HepG2 (cell line): ENCODE data around the gene NIPAL1. TPM values are rescaled to one million over a fixed set of nuclear protein-coding genes. Genes with fewer than 3 reads are reported as not detected.

Experiments used
- ATAC-seq: fragments of 200-7000 bp; cut with Tn5 transposase; 3 replicates; pipeline ENCODE4 v1.9.1; 2020; ENCODE audit warnings: mild to moderate bottlenecking, moderate library complexity
- BruUV-seq: library from RNA; stranded (reverse); fragments of 400-500 nt; replicated peaks from 2 replicates; lab custom pipeline; 2021; lab: Mats Ljungman, UMichigan
- CTCF ChIA-PET: fragments of 300-600 bp; formaldehyde crosslinking; extraction: SDS; loops from one replicate; lab custom pipeline; 2021; ENCODE audit warnings: low total read pairs, inconsistent platforms, low intra/inter-chr PET ratio; lab: Yijun Ruan, JAX
- POLR2A ChIA-PET: fragments of 350-600 bp; sonication (Branson Sonifier 250); formaldehyde crosslinking; loops from one replicate; lab custom pipeline; 2020; ENCODE audit warnings: antibody characterized with exemption, inconsistent platforms; lab: Yijun Ruan, JAX
- DNase-seq: peaks from one replicate; pipeline ENCODE4 v3.0.0-alpha.2; 2015; ENCODE audit warnings: low spot score
- FAIRE-seq: peaks from 3 replicates; lab custom pipeline; 2011; peaks lifted over from hg19 to GRCh38; lab: Jason Lieb, UNC
- H2AFZ ChIP-seq: one replicate; pipeline ENCODE4 v1.6.1; 2011; ENCODE audit warnings: low read length, inconsistent platforms
- H3K27ac ChIP-seq: fragments of 300-600 bp; 3 replicates; pipeline ENCODE4 v1.8.0; 2011; ENCODE audit warnings: mixed run types, mild to moderate bottlenecking, mixed read lengths, low read length, inconsistent platforms; ENCODE audit not compliant: insufficient read depth; ENCODE audit errors: extremely low read length
- H3K27me3 ChIP-seq, 2 experiments: fragments of 200-600 bp in 1 of 2; 2 replicates in 1 of 2; 3 replicates in 1 of 2; pipeline versions ENCODE4 v1.6.0 to v1.8.0; 2011; ENCODE audit warnings: low read length in 2 of 2, mild to moderate bottlenecking in 2 of 2, moderate library complexity in 2 of 2, inconsistent platforms in 1 of 2; ENCODE audit not compliant: insufficient read depth in 2 of 2, control insufficient read depth in 1 of 2
- H3K36me3 ChIP-seq, 2 experiments: fragments of 200-600 bp in 1 of 2; replicated peaks in 1 of 2; 2 replicates in 1 of 2; 3 replicates in 1 of 2; pipeline versions ENCODE4 v1.5.1 to v1.8.0; 2011; ENCODE audit warnings: low read length in 2 of 2, inconsistent platforms in 1 of 2; ENCODE audit not compliant: insufficient read depth in 2 of 2, control insufficient read depth in 1 of 2
- H3K4me1 ChIP-seq: 2 replicates; pipeline ENCODE4 v1.5.1; 2012; ENCODE audit warnings: low read length, inconsistent platforms; ENCODE audit not compliant: insufficient read depth
- H3K4me2 ChIP-seq: 2 replicates; pipeline ENCODE4 v1.6.0; 2011; ENCODE audit warnings: low read depth, low read length, inconsistent platforms
- H3K4me3 ChIP-seq, 3 experiments: fragments of 200-600 bp in 1 of 3; sonication (generic), shearing (Covaris generic) in 1 of 3; replicated peaks in 1 of 3; 2 replicates each; pipeline ENCODE4 v1.5.1; 2011 to 2016; ENCODE audit warnings: low read length in 3 of 3, inconsistent platforms in 2 of 3, low read depth in 2 of 3, mild to moderate bottlenecking in 2 of 3, control low read depth in 1 of 3, mixed read lengths in 1 of 3; ENCODE audit not compliant: insufficient read depth in 1 of 3
- H3K79me2 ChIP-seq: one replicate; pipeline ENCODE4 v1.6.1; 2011; ENCODE audit warnings: low read length, inconsistent platforms; ENCODE audit not compliant: insufficient read depth
- H3K9ac ChIP-seq: 2 replicates; pipeline ENCODE4 v1.6.0; 2011; ENCODE audit warnings: mild to moderate bottlenecking, low read depth, low read length, inconsistent platforms; ENCODE audit not compliant: insufficient read depth
- H3K9me3 ChIP-seq: 2 replicates; pipeline ENCODE4 v1.5.1; 2012; ENCODE audit warnings: mild to moderate bottlenecking, low read length
- H4K20me1 ChIP-seq: 2 replicates; pipeline ENCODE4 v1.6.0; 2011; ENCODE audit warnings: inconsistent platforms, mild to moderate bottlenecking, low read length, moderate library complexity; ENCODE audit not compliant: insufficient read depth
- IRF2 ChIP-seq: IDR thresholded peaks from 2 replicates; pipeline ENCODE4 v1.6.1; 2018; ENCODE audit warnings: missing genetic modification reagents, missing compliant biosample characterization
- MBD4 ChIP-seq: IDR thresholded peaks from 2 replicates; pipeline ENCODE4 v1.6.1; 2012; ENCODE audit warnings: low read length, inconsistent platforms, borderline replicate concordance
- MXD4 ChIP-seq: IDR thresholded peaks from 2 replicates; pipeline ENCODE4 v1.6.1; 2016; ENCODE audit warnings: mild to moderate bottlenecking, missing biosample characterization, missing genetic modification reagents
- ZNF326 ChIP-seq: sonication (generic); formaldehyde crosslinking; IDR thresholded peaks from 2 replicates; pipeline ENCODE4 v1.4.0; 2020; ENCODE audit warnings: missing genetic modification reagents, borderline replicate concordance
- ZNF557 ChIP-seq: sonication (generic); formaldehyde crosslinking; IDR thresholded peaks from 2 replicates; pipeline ENCODE4 v1.4.0; 2020; ENCODE audit warnings: missing genetic modification reagents
- WGBS: methylation state at CpG from one replicate; pipeline ENCODE4 v1.1.6; 2017; ENCODE audit warnings: low lambda C conversion rate; 5-methylcytosine and 5-hydroxymethylcytosine counted together
- in situ Hi-C: cut with HindIII; loops from 2 replicates; pipeline ENCODE4 v1.10.0; 2017; ENCODE audit warnings: low pct_unique_long_range_greater_than_20kb; ENCODE audit not compliant: extremely low pct_ligation_motif_present
- intact Hi-C: fragments of 100-400 bp; cut with micrococcal nuclease; formaldehyde crosslinking; loops from one replicate; pipeline ENCODE4 v1.10.0; 2022; ENCODE audit not compliant: unreplicated experiment
- polyA plus RNA-seq, 8 experiments: library from polyadenylated mRNA; depleted of rRNA in 3 of 8; stranded (reverse) in 7 of 8; unstranded in 1 of 8; fragments of >200 nt; fragmentation: Illumina TruSeq in 4 of 8; extraction: Trizol in 4 of 8; gene quantifications; 2 replicates each; pipeline versions ENCODE4 v1.2.1 to v1.2.3, GENCODE V29; 2011 to 2016; ENCODE audit warnings: low read depth in 4 of 8, missing spikeins in 1 of 8, mixed read lengths in 1 of 8; ENCODE audit not compliant: insufficient read depth in 1 of 8
- total RNA-seq, 5 experiments: library from RNA; depleted of rRNA; stranded (reverse); fragments of >200 nt; fragmentation: Illumina TruSeq; extraction: Trizol; gene quantifications; 2 replicates each; pipeline ENCODE4 v1.2.3, GENCODE V29; 2016; ENCODE audit warnings: low read depth in 1 of 5
- TF ChIP-seq, protein P1 (sequence below): sonication (generic); formaldehyde crosslinking; conservative IDR thresholded peaks from 2 replicates; pipeline ENCODE4 v1.8.0; 2022; ENCODE audit warnings: mild to moderate bottlenecking, moderate library complexity, missing genetic modification reagents
- TF ChIP-seq, protein P2 (sequence below), 2 experiments: fragments of 450-650 bp in 1 of 2; sonication (generic) in 1 of 2; formaldehyde crosslinking; IDR thresholded peaks; 2 replicates each; pipeline versions ENCODE4 v1.5.0 to v1.8.0; 2020 to 2022; ENCODE audit warnings: mild to moderate bottlenecking in 1 of 2, missing genetic modification reagents in 1 of 2

Gene NIPAL1
- total and polyA plus RNA-seq, 2 of the 13 experiments (the other 11 are each of a cell fraction or from before 2014, with no cell fraction given) = 1.4 to 3.4 TPM

DNA sequence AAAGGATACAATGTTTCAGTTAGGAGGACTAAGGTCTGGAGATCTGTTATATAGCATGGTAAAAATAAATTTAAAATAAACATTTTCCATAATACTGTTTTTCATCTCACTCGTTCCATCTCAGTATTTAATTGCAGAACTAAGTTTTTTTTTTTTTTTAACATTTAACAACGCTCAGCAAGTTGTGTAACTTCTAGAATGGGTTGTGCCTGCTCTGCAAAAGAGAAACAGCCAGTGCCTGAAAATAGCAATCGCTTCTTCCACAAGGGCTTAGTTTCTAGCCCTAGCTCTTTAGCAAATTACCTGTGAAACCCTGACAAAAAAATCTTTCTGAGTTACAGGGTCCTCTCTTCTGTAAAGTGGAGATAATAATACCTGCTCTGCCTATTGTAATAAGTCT is 42.0 kb upstream of the NIPAL1 start:
- no peak overlapping the region for H3K4me2 ChIP-seq
- H3K79me2 ChIP-seq = no peaks in the 10 kb centered on the region
- intact Hi-C loops = no loop called here
- no peak overlapping the region for H3K4me3 ChIP-seq
- no peaks in the 10 kb centered on the region for H4K20me1 ChIP-seq
- no peaks in the 10 kb centered on the region for H3K36me3 ChIP-seq
- WGBS = 12% methylated on average over 3 of the region's 3 CpGs
- in situ Hi-C loops = no loop called here
- H3K4me1 ChIP-seq = no peaks in the 10 kb centered on the region
- H3K9ac ChIP-seq = no peak overlapping the region
- ChIA-PET CTCF (no interaction called here), POLR2A (no interaction called here)
- no peak overlapping the region for H3K27ac ChIP-seq
- no TSS peak for BruUV-seq
- no peak for ATAC-seq
- no peak overlapping the region for H2AFZ ChIP-seq
- H3K9me3 ChIP-seq = no peaks in the 10 kb centered on the region
- no peak for FAIRE-seq
- H3K27me3 ChIP-seq = no peaks in the 10 kb centered on the region
- DNase-seq = no peak
- TF ChIP-seq, protein P1, sequence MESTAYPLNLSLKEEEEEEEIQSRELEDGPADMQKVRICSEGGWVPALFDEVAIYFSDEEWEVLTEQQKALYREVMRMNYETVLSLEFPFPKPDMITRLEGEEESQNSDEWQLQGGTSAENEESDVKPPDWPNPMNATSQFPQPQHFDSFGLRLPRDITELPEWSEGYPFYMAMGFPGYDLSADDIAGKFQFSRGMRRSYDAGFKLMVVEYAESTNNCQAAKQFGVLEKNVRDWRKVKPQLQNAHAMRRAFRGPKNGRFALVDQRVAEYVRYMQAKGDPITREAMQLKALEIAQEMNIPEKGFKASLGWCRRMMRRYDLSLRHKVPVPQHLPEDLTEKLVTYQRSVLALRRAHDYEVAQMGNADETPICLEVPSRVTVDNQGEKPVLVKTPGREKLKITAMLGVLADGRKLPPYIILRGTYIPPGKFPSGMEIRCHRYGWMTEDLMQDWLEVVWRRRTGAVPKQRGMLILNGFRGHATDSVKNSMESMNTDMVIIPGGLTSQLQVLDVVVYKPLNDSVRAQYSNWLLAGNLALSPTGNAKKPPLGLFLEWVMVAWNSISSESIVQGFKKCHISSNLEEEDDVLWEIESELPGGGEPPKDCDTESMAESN (CRISPR knock-in tag) = no peak
- no peak for TF ChIP-seq IRF2 (CRISPR knock-in tag)
- TF ChIP-seq ZNF326 (CRISPR knock-in tag) = no peak
- no peak for TF ChIP-seq MXD4 (CRISPR knock-in tag)
- TF ChIP-seq, protein P2, sequence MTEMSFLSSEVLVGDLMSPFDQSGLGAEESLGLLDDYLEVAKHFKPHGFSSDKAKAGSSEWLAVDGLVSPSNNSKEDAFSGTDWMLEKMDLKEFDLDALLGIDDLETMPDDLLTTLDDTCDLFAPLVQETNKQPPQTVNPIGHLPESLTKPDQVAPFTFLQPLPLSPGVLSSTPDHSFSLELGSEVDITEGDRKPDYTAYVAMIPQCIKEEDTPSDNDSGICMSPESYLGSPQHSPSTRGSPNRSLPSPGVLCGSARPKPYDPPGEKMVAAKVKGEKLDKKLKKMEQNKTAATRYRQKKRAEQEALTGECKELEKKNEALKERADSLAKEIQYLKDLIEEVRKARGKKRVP (CRISPR knock-in tag; IDR thresholded peaks at IDR 0.05) = no peak
- no peak for TF ChIP-seq MBD4
- TF ChIP-seq ZNF557 = no peak
